ENCODE results near the gene PDF.

PDF gene

GRCh38 chr16:69286941-69287713, 43.3 kb downstream of the PDF start:
- TF ChIP-seq CTCF (IDR thresholded peaks at IDR 0.05; ENCODE audit: borderline replicate concordance, insufficient read depth, low read depth, low read length), result no peak; the same call in 1 of the 2 replicates
- H3K4me3 ChIP-seq (ENCODE audit: low read depth, low read length), result no peak overlapping the region

- H3K4me3 ChIP-seq (ENCODE audit: low read depth, low read length), result no peak overlapping the region
- no peak for TF ChIP-seq CTCF (IDR thresholded peaks at IDR 0.05; ENCODE audit: borderline replicate concordance, insufficient read depth, low read depth, low read length)
Measured at GRCh38 chr16:69285240-69285639, 45.1 kb downstream of the PDF start.

- no peak for TF ChIP-seq CTCF (IDR thresholded peaks at IDR 0.05; ENCODE audit: borderline replicate concordance, insufficient read depth, low read depth, low read length)
- H3K4me3 ChIP-seq (ENCODE audit: low read depth, low read length), result no peak overlapping the region
Measured at GRCh38 chr16:69283851-69284250, 46.5 kb downstream of the PDF start.

GRCh38 chr16:69277413-69277812, 53.0 kb downstream of the PDF start:
- no peak for TF ChIP-seq CTCF (IDR thresholded peaks at IDR 0.05; ENCODE audit: borderline replicate concordance, insufficient read depth, low read depth, low read length)
- H3K4me3 ChIP-seq (ENCODE audit: low read depth, low read length), result no peak overlapping the region
